RWPE2 (cell line): ENCODE data around the gene SPTB.

Experiments used
- ATAC-seq: fragments of 200-7000 bp; cut with Tn5 transposase; 3 replicates; pipeline ENCODE4 v1.9.1; 2021; ENCODE audit warnings: low read depth
- DNase-seq: peaks from one replicate; pipeline ENCODE4 v3.0.0-alpha.2; 2020; ENCODE audit warnings: low spot score
- H3K27ac ChIP-seq: fragments of 450-650 bp; 2 replicates; pipeline ENCODE4 v1.5.1; 2017; ENCODE audit warnings: mild to moderate bottlenecking; ENCODE audit not compliant: poor library complexity, severe bottlenecking
- H3K27me3 ChIP-seq: fragments of 250-450 bp; sonication (Bioruptor Pico); 2 replicates; pipeline ENCODE4 v1.5.1; 2021; ENCODE audit warnings: mild to moderate bottlenecking, moderate library complexity; ENCODE audit not compliant: insufficient read depth, poor library complexity, severe bottlenecking
- H3K36me3 ChIP-seq: fragments of 250-450 bp; sonication (Bioruptor Pico); 2 replicates; pipeline ENCODE4 v1.5.1; 2020; ENCODE audit warnings: low read depth, mild to moderate bottlenecking, moderate library complexity
- H3K4me1 ChIP-seq: fragments of 250-450 bp; sonication (Bioruptor Pico); 2 replicates; pipeline ENCODE4 v1.5.1; 2021; ENCODE audit warnings: mild to moderate bottlenecking, moderate library complexity; ENCODE audit not compliant: insufficient read depth, poor library complexity, severe bottlenecking
- H3K4me3 ChIP-seq: fragments of 250-450 bp; sonication (Bioruptor Pico); 2 replicates; pipeline ENCODE4 v1.5.1; 2021; ENCODE audit warnings: mild to moderate bottlenecking, moderate library complexity; ENCODE audit not compliant: severe bottlenecking
- H3K9me3 ChIP-seq: fragments of 250-450 bp; sonication (Bioruptor Pico); 2 replicates; pipeline ENCODE4 v1.5.1; 2021; ENCODE audit warnings: mild to moderate bottlenecking, moderate library complexity; ENCODE audit not compliant: severe bottlenecking
- CTCF ChIP-seq: fragments of 450-650 bp; IDR thresholded peaks from one replicate; pipeline ENCODE4 v1.5.1; 2017; ENCODE audit warnings: mild to moderate bottlenecking, moderate library complexity; ENCODE audit not compliant: poor library complexity, severe bottlenecking

The SPTB gene

GRCh38 chr14:64849940-64850339 lies 29.8 kb downstream of the SPTB start:
- ATAC-seq (no peak), DNase-seq (no peak)
- H3K4me3 ChIP-seq, result no peak overlapping the region
- TF ChIP-seq CTCF, result no peak
- H3K27me3 ChIP-seq, result peaks cover 45% of the 10 kb centered on the region
- no peak overlapping the region for H3K27ac ChIP-seq
- H3K4me1 ChIP-seq, result no peaks in the 10 kb centered on the region
- no peaks in the 10 kb centered on the region for H3K9me3 ChIP-seq
- H3K36me3 ChIP-seq, result no peaks in the 10 kb centered on the region

GRCh38 chr14:64848239-64848638 lies 31.5 kb downstream of the SPTB start:
- Histone ChIP-seq H3K27ac (no peak overlapping the region), H3K9me3 (no peaks in the 10 kb centered on the region), H3K27me3 (peaks cover 52% of the 10 kb centered on the region), H3K4me3 (no peak overlapping the region), H3K4me1 (no peaks in the 10 kb centered on the region), H3K36me3 (no peaks in the 10 kb centered on the region)
- no peak for TF ChIP-seq CTCF
- ATAC-seq (no peak), DNase-seq (no peak)

GRCh38 chr14:64846319-64846718 lies 33.4 kb downstream of the SPTB start:
- H3K4me1 ChIP-seq, result no peaks in the 10 kb centered on the region
- ATAC-seq, result peak; percentile 9; the same call in 1 of the 3 replicates

GRCh38 chr14:64845878-64846277 lies 33.8 kb downstream of the SPTB start:
- DNase-seq (no peak), ATAC-seq (peak; percentile 55; the same call in 2 of the 3 replicates)
- H3K36me3 ChIP-seq, result no peaks in the 10 kb centered on the region
- H3K27me3 ChIP-seq, result peaks cover 52% of the 10 kb centered on the region
- no peak overlapping the region for H3K4me3 ChIP-seq
- H3K4me1 ChIP-seq, result no peaks in the 10 kb centered on the region
- no peak overlapping the region for H3K27ac ChIP-seq
- H3K9me3 ChIP-seq, result no peaks in the 10 kb centered on the region
- no peak for TF ChIP-seq CTCF

More at GRCh38 chr14:64846319-64846718, 33.4 kb downstream of the SPTB start:
- no peak for DNase-seq
- Histone ChIP-seq H3K9me3 (no peaks in the 10 kb centered on the region), H3K4me3 (no peak overlapping the region), H3K36me3 (no peaks in the 10 kb centered on the region), H3K27me3 (peaks cover 52% of the 10 kb centered on the region), H3K27ac (no peak overlapping the region)
- TF ChIP-seq CTCF, result no peak

GRCh38 chr14:64844969-64845536 lies 34.7 kb downstream of the SPTB start:
- H3K27ac ChIP-seq, result no peak overlapping the region
- TF ChIP-seq CTCF, result no peak
- DNase-seq (no peak), ATAC-seq (no peak)
- H3K4me3 ChIP-seq, result no peak overlapping the region
- peaks cover 52% of the 10 kb centered on the region for H3K27me3 ChIP-seq
- H3K4me1 ChIP-seq, result no peaks in the 10 kb centered on the region
- H3K36me3 ChIP-seq, result no peaks in the 10 kb centered on the region
- no peaks in the 10 kb centered on the region for H3K9me3 ChIP-seq
